Stomach (tissue), 4 donors: ENCODE measurements around the gene SLC6A5.

Experiments used
- EP300 ChIP-seq: sonication (generic); formaldehyde crosslinking; IDR thresholded peaks from one replicate; pipeline ENCODE4 v1.6.1; 2017; ENCODE audit warnings: antibody characterized with exemption
- POLR2A ChIP-seq, 4 donors: fragments of 450-650 bp; IDR thresholded peaks; one replicate each; pipeline ENCODE4 v1.6.1; 2016; ENCODE audit warnings: antibody characterized with exemption in 4 of 4, control low read depth in 2 of 4, mild to moderate bottlenecking in 1 of 4, moderate library complexity in 1 of 4
- TF ChIP-seq, protein P1 (sequence below), 7 experiments: fragments of 450-650 bp in 4 of 7; fragments of 200-600 bp in 3 of 7; sonication (generic) in 3 of 7; IDR thresholded peaks; one replicate each; pipeline ENCODE4 v1.5.1; 2016 to 2019; ENCODE audit warnings: antibody characterized with exemption in 7 of 7, control low read depth in 2 of 7, mild to moderate bottlenecking in 1 of 7

DNA sequence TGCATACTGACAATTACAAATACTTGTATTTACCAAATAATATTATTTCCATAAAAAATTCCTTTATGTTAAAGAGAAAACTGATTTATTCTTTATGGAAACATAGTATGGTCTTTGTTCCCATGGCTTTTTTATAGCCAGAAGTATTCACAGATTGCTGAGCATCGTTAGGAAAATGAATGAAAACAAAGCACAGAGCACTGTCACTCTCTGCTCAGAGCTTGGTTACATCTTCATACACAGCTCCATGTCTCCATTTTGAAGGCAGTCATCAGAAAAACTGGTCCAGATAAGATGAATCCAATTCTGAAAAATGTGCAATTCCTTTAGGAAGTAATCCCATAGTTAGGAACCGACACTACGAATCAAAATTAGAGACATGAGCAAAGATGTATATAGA, 9.0 kb upstream of the SLC6A5 start:
- no peak for TF ChIP-seq EP300
- no peak for TF ChIP-seq POLR2A (IDR thresholded peaks at IDR 0.05)
- TF ChIP-seq, protein P1, sequence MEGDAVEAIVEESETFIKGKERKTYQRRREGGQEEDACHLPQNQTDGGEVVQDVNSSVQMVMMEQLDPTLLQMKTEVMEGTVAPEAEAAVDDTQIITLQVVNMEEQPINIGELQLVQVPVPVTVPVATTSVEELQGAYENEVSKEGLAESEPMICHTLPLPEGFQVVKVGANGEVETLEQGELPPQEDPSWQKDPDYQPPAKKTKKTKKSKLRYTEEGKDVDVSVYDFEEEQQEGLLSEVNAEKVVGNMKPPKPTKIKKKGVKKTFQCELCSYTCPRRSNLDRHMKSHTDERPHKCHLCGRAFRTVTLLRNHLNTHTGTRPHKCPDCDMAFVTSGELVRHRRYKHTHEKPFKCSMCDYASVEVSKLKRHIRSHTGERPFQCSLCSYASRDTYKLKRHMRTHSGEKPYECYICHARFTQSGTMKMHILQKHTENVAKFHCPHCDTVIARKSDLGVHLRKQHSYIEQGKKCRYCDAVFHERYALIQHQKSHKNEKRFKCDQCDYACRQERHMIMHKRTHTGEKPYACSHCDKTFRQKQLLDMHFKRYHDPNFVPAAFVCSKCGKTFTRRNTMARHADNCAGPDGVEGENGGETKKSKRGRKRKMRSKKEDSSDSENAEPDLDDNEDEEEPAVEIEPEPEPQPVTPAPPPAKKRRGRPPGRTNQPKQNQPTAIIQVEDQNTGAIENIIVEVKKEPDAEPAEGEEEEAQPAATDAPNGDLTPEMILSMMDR (IDR thresholded peaks at IDR 0.05): no peak
